Measurements from ENCODE around the gene MEN1. TPM values are rescaled to one million over a fixed set of nuclear protein-coding genes. Genes with fewer than 3 reads are reported as not detected.

Gene MEN1
- total and polyA plus RNA-seq, 9 of the 15 experiments (the other 6 are each of a cell fraction or from before 2014, with no cell fraction given), result 3.4 to 57.2 (median 19.3) TPM

GRCh38 chr11:64760759-64761420 is 49.5 kb downstream of the MEN1 start (continued):
- TF ChIP-seq ZNF609 (CRISPR knock-in tag; IDR thresholded peaks at IDR 0.05; ENCODE audit: borderline replicate concordance) (no peak), RAD51 (IDR thresholded peaks at IDR 0.05; ENCODE audit: borderline replicate concordance, low read depth) (no peak), TFAM (CRISPR knock-in tag; conservative IDR thresholded peaks at IDR 0.05) (no peak), ZBTB11 (CRISPR knock-in tag; IDR thresholded peaks at IDR 0.05) (no peak), ZNF217 (CRISPR knock-in tag; IDR thresholded peaks at IDR 0.05) (no peak), CBX5 (IDR thresholded peaks at IDR 0.05; ENCODE audit: borderline replicate concordance, low read depth) (no peak), SMARCE1 (IDR thresholded peaks at IDR 0.05) (no peak), TARDBP (IDR thresholded peaks at IDR 0.05) (0 out of 2 replicates have a peak, but pooled peaks have one; percentile 27), ZNF668 (CRISPR knock-in tag; IDR thresholded peaks at IDR 0.05) (no peak), NCOR1 (IDR thresholded peaks at IDR 0.05) (no peak), EP300 (IDR thresholded peaks at IDR 0.05; ENCODE audit: low read length) (no peak), PREB (CRISPR knock-in tag; IDR thresholded peaks at IDR 0.05) (no peak), TAF15 (IDR thresholded peaks at IDR 0.05; ENCODE audit: low read depth, low read length) (no peak)
